Caki2 (cell line): ENCODE results near the gene GPC2. TPM values are rescaled to one million over a fixed set of nuclear protein-coding genes. Genes with fewer than 3 reads are reported as not detected.
"Not testable (repeated sequence)": the region's sequence is repeated elsewhere in the genome, so short reads cannot be mapped to it uniquely, and the experiment has no call there.

Experiments used
- DNase-seq: peaks from one replicate; pipeline ENCODE4 v3.0.0-alpha.2; 2015; ENCODE audit warnings: low read depth
- in situ Hi-C: cut with HindIII; loops from 2 replicates; pipeline ENCODE4 v1.10.0; 2016; ENCODE audit warnings: low sequenced_read_pairs, low pct_unique_long_range_greater_than_20kb, mixed read lengths
- total RNA-seq: library from RNA; depleted of rRNA; stranded (reverse); fragments of >200 nt; shearing (Covaris generic); gene quantifications from 2 replicates; pipeline ENCODE4 v1.2.3, GENCODE V29; 2014; ENCODE audit warnings: low replicate concordance; rRNA removed

The GPC2 gene
- total RNA-seq, 1 experiment from 2014 or later: 1.6 TPM

DNA sequence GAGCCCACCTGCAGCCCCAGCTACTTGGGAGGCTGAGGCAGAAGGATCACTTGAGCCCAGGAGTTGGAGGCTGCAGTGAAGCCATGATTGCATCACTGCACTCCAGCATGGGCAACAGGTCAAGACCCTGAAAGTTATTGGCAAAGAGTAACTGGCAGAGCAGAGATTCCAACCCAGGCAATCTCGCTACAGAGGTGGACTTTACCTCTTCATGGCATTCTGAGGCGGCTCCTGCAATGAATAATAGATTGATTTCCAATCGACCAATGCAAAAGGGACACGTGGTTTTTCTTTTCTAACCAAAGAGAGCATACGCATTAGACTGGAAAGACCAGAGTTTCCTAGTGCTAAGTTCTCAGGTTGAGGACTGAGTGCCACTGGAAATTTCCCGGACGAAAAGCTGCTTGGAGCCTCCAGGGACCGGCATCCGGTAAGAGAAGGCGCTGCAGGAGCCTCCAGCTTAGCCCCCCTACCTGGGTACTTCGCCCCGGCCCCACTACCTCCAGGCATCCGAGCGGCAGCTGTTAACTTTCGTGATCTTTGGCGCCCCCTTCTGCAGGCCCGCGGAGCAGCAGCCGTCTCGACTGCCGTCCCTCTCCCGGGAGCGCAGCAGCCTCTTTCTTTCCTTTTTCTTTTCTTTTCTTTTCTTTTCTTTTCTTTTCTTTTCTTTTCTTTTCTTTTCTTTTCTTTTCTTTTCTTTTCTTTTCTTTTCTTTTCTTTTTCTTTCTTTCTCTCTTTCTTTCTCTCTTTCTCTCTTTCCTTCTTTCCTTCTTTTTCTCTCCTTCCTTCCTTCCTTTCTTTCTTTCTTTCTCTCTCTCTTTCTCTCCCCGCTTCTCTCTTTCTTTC lies 46.4 kb downstream of the GPC2 start:
- in situ Hi-C loops: no loop called here
- peak; percentile 45 for DNase-seq

DNA sequence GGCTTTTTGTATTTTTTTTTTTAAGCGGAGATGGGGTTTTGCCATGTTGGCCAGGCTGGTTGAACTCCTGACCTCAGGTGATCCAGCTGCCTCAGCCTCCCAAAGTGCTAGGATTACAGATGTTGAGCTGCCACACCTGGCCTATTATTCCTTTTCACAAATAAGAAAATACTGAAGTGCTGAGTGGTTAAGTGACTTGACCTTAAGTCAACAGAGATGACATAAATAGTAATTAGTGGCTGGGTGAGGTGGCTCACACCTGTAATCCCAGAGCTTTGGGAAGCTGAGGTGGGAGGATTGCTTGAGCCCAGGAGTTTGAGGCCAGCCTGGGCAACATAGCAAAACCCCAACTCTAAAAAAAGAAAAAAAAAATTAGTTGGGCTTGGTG lies 47.0 kb downstream of the GPC2 start:
- DNase-seq, in situ Hi-C loops: not testable (repeated sequence)

DNA sequence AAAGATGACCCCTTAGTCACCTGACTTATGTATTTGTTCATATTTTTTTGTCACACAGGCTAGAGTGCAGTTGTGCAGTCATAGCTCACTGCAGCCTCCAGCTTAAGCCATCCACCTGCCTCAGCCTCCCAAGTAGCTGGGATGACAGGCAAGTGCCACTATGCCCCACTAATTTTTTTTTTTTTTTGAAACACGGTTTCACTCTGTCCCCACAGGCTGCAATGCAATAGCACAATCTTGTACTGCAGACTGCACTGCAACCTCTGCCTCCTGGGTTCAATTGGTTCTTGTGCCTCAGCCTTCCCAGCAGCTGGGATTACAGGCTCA lies 48.6 kb downstream of the GPC2 start:
- in situ Hi-C loops: no loop called here
- no peak for DNase-seq

DNA sequence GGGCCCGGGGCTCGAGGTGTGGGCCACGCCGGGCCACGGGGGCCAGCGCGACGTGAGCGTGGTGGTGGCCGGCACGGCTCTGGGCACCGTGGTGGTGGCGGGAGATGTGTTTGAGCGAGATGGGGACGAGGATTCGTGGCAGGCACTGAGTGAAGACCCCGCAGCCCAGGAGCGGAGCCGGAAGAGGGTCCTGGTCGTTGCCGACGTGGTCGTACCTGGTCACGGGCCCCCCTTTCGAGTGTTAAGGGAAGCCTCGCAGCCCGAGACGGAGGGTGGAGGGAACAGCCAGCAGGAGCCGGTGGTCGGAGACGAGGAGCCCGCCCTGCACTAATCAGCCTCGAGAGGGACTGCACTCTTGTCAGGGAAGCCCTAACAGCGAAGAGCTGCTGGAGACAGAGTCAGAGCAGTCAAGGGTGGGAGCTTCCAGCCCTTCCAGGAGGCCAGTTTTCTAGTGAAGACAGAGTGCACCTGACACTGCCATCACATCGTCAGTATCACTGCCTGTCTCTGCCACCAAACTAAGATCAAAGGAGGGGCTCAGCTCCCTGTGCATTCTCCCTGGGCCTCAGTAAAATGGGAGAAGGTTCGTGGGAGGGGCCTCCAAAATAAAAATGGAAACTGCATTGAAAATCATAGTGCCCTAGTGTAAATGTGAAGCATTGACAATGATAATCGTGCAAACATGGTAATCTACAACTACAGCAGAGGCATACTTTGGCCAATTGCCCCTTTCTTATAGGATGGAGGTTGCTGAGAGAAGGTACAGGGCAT lies 49.1 kb downstream of the GPC2 start:
- in situ Hi-C loops: no loop called here
- no peak for DNase-seq

DNA sequence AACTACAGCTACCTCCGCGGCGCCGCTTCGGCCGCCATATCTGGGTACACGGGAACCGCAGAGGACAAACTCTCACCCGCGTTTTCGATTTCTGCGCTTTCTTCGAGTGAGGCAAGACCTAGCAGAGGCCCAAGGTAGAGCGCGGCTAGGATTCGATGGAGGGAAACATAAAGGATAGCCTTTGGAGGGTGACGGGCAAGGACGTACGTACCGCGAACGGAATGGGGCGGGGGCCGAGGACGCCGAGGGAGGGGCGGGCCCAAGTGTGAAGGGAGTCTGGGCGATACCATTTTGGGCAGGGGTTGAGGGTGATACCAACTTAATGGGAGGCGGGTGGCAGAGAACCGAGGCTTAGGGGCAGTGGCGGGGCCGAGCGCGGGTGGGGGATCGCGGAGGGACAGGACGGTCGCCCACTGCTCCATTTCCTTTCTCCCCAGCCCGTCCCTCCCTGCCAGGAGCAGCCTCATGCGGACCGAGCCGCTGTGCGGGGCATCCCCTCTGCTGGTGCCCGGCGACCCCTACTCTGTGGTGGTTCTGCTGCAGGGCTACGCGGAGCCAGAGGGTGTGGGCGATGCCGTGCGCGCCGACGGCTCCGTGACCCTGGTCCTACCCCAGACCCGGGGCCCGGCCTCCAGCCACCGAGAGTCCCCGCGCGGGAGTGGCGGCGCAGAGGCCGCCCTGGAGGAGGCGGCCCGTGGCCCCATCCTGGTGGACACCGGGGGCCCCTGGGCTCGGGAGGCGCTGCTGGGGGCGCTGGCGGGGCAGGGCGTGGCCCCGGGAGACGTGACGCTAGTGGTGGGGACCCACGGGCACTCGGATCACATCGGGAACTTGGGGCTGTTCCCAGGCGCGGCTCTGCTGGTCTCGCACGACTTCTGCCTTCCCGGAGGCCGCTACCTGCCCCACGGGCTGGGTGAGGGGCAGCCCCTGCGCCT lies 50.0 kb downstream of the GPC2 start, which contains the start of gene MBLAC1:
Gene MBLAC1, plus strand, starts transcription at position 37 of the 935 bp plus-strand sequence. Its CDS starts 429 bp downstream, at position 466.
- in situ Hi-C loops: no loop called here
- DNase-seq: peak; percentile 81

DNA sequence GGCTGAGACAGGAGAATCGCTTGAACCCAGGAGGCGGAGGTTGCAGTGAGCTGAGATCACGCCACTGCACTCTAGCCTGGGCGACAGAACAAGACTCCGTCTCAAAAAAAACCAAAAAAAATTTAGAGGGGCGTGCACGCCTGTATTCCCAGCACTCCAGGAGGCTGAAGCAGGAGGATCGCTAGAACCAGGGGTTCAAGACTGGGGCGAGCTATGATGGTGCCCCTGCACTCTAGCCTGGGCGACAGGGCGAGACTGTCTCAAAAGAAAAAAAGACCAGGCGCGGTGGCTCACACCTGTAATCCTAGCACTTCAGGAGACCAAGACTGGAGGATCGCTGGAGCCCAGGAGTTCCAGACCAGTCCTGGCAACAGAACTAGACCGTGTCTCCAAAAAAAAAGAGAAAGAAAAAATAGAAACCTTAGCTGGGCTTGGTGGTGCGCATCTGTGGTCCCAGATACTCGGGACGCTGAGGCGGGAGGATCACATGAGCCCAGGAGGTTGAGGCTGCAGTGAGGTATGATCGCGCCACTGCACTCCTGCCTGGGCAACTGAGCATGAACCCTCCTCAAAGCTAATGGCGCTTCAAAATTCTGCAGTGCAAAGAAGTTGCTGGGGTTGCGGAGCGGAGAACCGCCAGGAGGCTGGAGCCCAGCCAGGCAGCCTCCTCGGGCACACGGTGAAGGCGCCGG lies 50.8 kb downstream of the GPC2 start:
- DNase-seq: no peak
- in situ Hi-C loops: no loop called here

DNA sequence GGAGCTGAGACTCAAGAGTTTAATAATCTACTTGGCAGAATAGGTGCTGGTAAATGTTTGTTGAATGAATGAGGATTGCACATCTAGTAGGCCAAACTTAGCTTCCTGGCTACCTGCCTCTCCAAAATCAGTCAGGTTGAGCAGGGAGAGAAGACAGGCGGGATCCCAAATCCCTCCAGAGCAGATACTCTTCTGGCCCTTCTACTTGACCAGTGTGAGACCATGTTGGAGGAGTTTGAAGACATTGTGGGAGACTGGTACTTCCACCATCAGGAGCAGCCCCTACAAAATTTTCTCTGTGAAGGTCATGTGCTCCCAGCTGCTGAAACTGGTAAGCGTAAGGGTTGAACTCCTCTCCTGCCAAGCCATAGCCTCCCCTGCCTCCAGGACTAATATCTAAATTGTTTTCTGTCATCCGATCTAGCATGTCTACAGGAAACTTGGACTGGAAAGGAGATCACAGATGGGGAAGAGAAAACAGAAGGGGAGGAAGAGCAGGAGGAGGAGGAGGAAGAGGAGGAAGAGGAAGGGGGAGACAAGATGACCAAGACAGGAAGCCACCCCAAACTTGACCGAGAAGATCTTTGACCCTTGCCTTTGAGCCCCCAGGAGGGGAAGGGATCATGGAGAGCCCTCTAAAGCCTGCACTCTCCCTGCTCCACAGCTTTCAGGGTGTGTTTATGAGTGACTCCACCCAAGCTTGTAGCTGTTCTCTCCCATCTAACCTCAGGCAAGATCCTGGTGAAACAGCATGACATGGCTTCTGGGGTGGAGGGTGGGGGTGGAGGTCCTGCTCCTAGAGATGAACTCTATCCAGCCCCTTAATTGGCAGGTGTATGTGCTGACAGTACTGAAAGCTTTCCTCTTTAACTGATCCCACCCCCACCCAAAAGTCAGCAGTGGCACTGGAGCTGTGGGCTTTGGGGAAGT lies 52.6 kb downstream of the GPC2 start:
- no peak for DNase-seq
- in situ Hi-C loops: no loop called here

DNA sequence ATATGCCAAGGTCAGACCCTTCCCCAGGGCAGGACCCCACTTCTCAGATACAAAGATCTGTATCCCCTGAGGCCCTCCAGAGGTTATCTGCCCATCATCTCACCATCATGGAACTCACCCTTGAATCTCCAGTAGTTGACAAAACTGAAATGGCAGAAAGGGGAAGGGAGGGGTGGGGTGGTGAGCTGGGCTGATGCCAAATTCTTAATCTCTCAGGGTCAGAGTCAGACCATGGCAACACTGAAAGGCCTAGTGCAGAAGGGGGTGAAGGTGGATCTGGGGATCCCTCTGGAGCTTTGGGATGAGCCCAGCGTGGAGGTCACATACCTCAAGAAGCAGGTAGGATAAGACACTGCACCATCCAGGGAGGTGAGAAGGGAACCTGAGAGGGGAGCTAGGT lies 54.6 kb downstream of the GPC2 start:
- in situ Hi-C loops: no loop called here
- no peak for DNase-seq

DNA sequence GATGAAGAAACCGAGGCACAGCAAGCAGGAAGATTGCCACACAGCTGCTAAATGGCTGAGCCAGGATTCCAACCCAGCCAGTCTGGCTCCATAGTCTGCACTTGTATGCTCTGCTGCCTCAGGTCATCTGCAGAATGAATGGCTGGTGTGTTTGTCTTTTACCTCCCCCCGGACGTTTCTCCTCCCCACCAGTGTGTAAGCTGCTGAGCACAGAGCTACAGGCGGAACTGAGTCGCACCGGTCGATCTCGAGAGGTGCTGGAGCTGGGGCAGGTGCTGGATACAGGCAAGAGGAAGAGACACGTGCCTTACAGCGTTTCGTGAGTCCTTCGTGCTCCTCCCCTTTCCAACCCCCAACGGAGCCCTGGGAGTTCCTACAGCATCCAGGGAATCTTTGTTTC lies 55.1 kb downstream of the GPC2 start:
- in situ Hi-C loops: no loop called here
- DNase-seq: no peak

DNA sequence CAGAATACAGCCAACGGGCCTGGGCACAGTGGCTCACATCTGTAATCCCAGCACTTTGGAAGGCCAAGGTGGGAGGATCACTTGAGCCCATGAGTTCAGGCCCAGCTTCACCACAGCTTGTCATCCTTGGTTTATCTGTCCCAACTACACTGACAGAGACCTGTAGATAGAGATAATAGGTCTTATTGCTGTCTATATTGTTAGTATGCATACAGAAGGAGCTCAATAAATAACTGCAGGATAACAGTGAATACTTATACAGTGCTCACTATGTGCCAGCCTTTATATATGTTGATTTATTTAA lies 56.5 kb downstream of the GPC2 start:
- no peak for DNase-seq
- in situ Hi-C loops: no loop called here

DNA sequence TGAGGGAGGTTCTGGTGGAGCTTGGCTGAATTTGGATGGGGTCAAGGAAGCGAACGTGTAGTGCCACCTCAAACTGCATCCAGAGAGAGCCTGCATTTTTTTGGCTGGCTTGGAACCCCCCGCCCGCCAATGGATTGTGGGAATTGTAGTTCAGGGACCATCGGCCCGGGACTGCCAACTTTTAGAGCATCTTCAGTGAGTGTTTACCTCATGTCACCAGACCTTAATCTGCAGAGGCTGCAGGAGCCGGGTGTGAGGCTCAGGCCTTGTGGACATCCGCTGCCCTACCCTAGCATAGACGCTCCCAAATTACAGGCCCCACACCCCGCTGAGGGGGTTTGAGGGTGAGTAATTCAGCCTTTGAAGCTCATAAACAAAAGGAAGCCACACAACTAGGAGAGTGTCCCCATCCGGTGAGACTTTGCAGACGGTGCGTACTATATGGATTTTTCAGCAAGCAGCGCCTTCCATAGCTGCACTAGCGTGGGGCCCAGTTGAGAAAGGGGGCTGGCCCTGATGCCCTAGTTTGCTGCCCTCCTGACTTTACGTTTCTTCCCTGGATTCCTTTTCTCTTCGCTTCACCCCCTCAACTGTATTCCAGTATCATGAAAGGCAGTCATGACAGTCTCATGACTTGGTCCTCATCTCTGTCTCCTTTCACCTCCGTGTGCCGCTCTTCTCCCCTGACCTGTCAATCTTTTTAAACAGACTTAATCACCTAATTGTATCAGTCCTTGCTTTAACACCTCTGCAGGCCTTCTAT lies 57.0 kb downstream of the GPC2 start:
- in situ Hi-C loops: no loop called here
- DNase-seq: no peak

Other genes starting within 250 kb of the GPC2 start
- gene GJC3, start 247.8 kb downstream of the GPC2 start, total RNA-seq: not detected in 2 replicates
- 1.1 TPM in 1 of 2 replicates, not detected in the other for gene AZGP1, start 201.3 kb downstream of the GPC2 start, total RNA-seq
- 20.3 and 23.0 TPM in 2 replicates for gene ZKSCAN1, start 161.8 kb downstream of the GPC2 start, total RNA-seq
- gene ZSCAN21, start 127.6 kb downstream of the GPC2 start, total RNA-seq: 1.0 and 4.4 TPM in 2 replicates
- gene ZNF3, start 95.7 kb downstream of the GPC2 start, total RNA-seq: 47.7 and 51.4 TPM in 2 replicates
- gene COPS6, start 88.4 kb downstream of the GPC2 start, total RNA-seq: 91.2 and 92.5 TPM in 2 replicates
- 225 and 243 TPM in 2 replicates for gene MCM7, start 76.0 kb downstream of the GPC2 start, total RNA-seq
- 25.8 and 28.1 TPM in 2 replicates for gene AP4M1, start 75.7 kb downstream of the GPC2 start, total RNA-seq
- gene TAF6, start 58.0 kb downstream of the GPC2 start, total RNA-seq: 17.8 and 29.7 TPM in 2 replicates
- gene CNPY4, start 57.7 kb downstream of the GPC2 start, total RNA-seq: 9.5 and 25.8 TPM in 2 replicates
- gene MBLAC1, start 50.4 kb downstream of the GPC2 start, total RNA-seq: 0.52 and 2.5 TPM in 2 replicates
- gene LAMTOR4, start 28.5 kb downstream of the GPC2 start, total RNA-seq: 63.0 and 126 TPM in 2 replicates
- 2.2 and 2.3 TPM in 2 replicates for gene TRAPPC14, start 18.7 kb downstream of the GPC2 start, total RNA-seq
- gene GAL3ST4, start 8.8 kb downstream of the GPC2 start, total RNA-seq: not detected in 2 replicates
- not detected in 2 replicates for gene STAG3, start 537 bp upstream of the GPC2 start, total RNA-seq
- gene PVRIG, start 42.6 kb upstream of the GPC2 start, total RNA-seq: 1.4 TPM in 1 of 2 replicates, not detected in the other
- not detected in 2 replicates for gene SPDYE3, start 130.3 kb upstream of the GPC2 start, total RNA-seq
- 15.0 and 44.8 TPM in 2 replicates for gene PILRB, start 180.7 kb upstream of the GPC2 start, total RNA-seq
- 0.41 and 0.91 TPM in 2 replicates for gene PILRA, start 196.1 kb upstream of the GPC2 start, total RNA-seq